ENCODE data around the gene RBPMS2. TPM values are rescaled to one million over a fixed set of nuclear protein-coding genes. Genes with fewer than 3 reads are reported as not detected.

Gene RBPMS2
- polyA plus RNA-seq, 2 of the 4 experiments (the other 2 are of a cell fraction) = 3.0 to 8.7 TPM

DNA sequence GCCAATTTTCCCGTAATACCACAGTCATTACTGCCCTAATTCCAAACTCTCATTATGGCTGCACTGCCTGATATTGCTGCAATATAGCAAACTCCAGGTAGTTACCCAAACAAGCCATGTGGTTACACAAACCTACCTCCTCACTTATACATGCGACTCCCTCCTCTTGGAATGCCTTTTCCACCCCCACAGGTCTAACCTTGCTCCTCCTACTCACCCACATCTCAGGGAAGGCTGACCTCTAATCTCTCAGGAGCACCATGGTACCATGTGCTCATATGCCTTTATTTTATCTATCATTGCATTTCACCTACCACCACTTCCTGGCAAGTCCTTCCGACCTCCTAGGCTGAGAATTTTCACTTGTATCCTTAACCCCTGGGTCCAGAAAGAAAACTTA lies 2.9 kb downstream of the RBPMS2 start:
- Histone ChIP-seq H3K4me3 (no peak overlapping the region), H3K4me1 (peaks cover 11% of the 10 kb centered on the region), H3K4me2 (no peak overlapping the region), H3K27ac (no peak overlapping the region), H3K9me3 (no peaks in the 10 kb centered on the region)
- no peak for DNase-seq (ENCODE audit: low read depth in 1 of 2, low spot score in 1 of 2)
- no peak for FAIRE-seq
- ATAC-seq = no peak
- ChIA-PET CTCF (no interaction called here), POLR2A (no interaction called here)
- TF ChIP-seq HOXA7 (CRISPR knock-in tag; IDR thresholded peaks at IDR 0.05) = no peak
- no peak for TF ChIP-seq KDM5A (IDR thresholded peaks at IDR 0.05)
- no peak for TF ChIP-seq HEYL (CRISPR knock-in tag; IDR thresholded peaks at IDR 0.05)
- no peak for TF ChIP-seq HDAC2 (IDR thresholded peaks at IDR 0.05)
- no peak for TF ChIP-seq GATA3 (IDR thresholded peaks at IDR 0.05; ENCODE audit: borderline replicate concordance)
- no peak for TF ChIP-seq TFCP2L1 (CRISPR knock-in tag; IDR thresholded peaks at IDR 0.05)
- TF ChIP-seq JUN (IDR thresholded peaks at IDR 0.05) = no peak
- TF ChIP-seq HOXB13 (CRISPR knock-in tag; IDR thresholded peaks at IDR 0.05; ENCODE audit: low read depth) = no peak
- no peak for TF ChIP-seq EHMT2 (IDR thresholded peaks at IDR 0.05; ENCODE audit: low read depth)
- TF ChIP-seq BHLHE40 (IDR thresholded peaks at IDR 0.05; ENCODE audit: low read depth, low read length) = no peak
- TF ChIP-seq, protein P1, sequence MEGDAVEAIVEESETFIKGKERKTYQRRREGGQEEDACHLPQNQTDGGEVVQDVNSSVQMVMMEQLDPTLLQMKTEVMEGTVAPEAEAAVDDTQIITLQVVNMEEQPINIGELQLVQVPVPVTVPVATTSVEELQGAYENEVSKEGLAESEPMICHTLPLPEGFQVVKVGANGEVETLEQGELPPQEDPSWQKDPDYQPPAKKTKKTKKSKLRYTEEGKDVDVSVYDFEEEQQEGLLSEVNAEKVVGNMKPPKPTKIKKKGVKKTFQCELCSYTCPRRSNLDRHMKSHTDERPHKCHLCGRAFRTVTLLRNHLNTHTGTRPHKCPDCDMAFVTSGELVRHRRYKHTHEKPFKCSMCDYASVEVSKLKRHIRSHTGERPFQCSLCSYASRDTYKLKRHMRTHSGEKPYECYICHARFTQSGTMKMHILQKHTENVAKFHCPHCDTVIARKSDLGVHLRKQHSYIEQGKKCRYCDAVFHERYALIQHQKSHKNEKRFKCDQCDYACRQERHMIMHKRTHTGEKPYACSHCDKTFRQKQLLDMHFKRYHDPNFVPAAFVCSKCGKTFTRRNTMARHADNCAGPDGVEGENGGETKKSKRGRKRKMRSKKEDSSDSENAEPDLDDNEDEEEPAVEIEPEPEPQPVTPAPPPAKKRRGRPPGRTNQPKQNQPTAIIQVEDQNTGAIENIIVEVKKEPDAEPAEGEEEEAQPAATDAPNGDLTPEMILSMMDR (IDR thresholded peaks at IDR 0.05) = no peak
- TF ChIP-seq RNF2 (IDR thresholded peaks at IDR 0.05; ENCODE audit: borderline replicate concordance, low read depth) = no peak
- 76% methylated on average over 3 of the region's 3 CpGs for WGBS (ENCODE audit: missing lambda C conversion rate)

DNA sequence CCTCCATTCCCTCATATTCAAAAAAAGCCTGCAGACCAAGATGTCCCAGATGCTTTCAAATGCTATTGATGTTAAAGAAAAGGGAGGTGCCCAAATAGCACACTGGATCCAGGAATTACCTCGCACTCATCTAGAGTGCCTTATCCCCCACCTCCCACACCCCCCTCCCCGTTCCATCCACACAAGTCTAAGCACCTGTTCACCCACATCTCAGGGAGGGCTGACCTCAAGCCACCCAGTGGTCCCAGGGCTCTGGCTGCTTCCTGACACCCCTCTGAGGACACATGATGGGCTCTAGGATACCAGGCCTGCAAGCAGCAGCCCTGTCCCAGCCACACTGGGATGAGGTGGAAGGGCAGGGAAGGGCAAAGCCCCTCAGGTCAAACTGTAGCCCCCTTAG lies 4.8 kb downstream of the RBPMS2 start:
- Histone ChIP-seq H3K4me1 (0 out of 3 replicates have a peak, but pooled peaks cover 4% of the 10 kb centered on the region), H3K4me3 (no peak overlapping the region), H3K9me3 (no peaks in the 10 kb centered on the region), H3K4me2 (no peak overlapping the region), H3K27ac (no peak overlapping the region)
- FAIRE-seq (no peak), DNase-seq (ENCODE audit: low read depth in 1 of 2, low spot score in 1 of 2) (no peak), ATAC-seq (no peak)
- POLR2A ChIA-PET = no interaction called here
- CTCF ChIA-PET = interaction anchor here (2.0 kb wide), 1 partner anchor 40 kb away, joined by 5 read pairs; no protein-coding TSS in a partner anchor
- WGBS (ENCODE audit: missing lambda C conversion rate) = 81% methylated on average over 2 of the region's 2 CpGs
- TF ChIP-seq ZSCAN20 (CRISPR knock-in tag; IDR thresholded peaks at IDR 0.05) (no peak), PHF8 (IDR thresholded peaks at IDR 0.05; ENCODE audit: borderline replicate concordance, low read depth) (no peak)

DNA sequence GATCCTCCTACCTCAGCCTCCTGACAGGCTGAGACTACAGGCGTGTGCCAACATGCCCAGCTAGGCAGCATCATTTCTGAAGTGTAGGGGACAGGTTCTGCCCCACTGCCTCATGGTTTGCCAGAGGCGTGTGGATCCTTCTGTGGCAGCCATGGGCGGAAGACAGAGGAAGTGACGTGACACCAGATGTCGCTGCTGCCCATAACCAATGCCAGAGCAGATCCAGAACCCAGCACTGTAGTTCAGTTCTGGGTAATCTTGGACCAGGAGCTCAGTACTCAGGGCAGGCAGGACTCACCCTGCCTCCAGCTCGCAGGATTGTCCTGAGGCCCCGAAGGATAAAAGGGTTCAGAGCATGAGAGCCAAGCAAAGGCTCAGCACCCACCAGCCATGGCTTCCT lies 8.2 kb downstream of the RBPMS2 start:
- 96% methylated on average over 7 of the region's 7 CpGs for WGBS (ENCODE audit: missing lambda C conversion rate)
- no peak for TF ChIP-seq KDM1A (IDR thresholded peaks at IDR 0.05; ENCODE audit: low read depth)
- TF ChIP-seq, protein P2, sequence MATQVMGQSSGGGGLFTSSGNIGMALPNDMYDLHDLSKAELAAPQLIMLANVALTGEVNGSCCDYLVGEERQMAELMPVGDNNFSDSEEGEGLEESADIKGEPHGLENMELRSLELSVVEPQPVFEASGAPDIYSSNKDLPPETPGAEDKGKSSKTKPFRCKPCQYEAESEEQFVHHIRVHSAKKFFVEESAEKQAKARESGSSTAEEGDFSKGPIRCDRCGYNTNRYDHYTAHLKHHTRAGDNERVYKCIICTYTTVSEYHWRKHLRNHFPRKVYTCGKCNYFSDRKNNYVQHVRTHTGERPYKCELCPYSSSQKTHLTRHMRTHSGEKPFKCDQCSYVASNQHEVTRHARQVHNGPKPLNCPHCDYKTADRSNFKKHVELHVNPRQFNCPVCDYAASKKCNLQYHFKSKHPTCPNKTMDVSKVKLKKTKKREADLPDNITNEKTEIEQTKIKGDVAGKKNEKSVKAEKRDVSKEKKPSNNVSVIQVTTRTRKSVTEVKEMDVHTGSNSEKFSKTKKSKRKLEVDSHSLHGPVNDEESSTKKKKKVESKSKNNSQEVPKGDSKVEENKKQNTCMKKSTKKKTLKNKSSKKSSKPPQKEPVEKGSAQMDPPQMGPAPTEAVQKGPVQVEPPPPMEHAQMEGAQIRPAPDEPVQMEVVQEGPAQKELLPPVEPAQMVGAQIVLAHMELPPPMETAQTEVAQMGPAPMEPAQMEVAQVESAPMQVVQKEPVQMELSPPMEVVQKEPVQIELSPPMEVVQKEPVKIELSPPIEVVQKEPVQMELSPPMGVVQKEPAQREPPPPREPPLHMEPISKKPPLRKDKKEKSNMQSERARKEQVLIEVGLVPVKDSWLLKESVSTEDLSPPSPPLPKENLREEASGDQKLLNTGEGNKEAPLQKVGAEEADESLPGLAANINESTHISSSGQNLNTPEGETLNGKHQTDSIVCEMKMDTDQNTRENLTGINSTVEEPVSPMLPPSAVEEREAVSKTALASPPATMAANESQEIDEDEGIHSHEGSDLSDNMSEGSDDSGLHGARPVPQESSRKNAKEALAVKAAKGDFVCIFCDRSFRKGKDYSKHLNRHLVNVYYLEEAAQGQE (IDR thresholded peaks at IDR 0.05) = no peak
- no peak for TF ChIP-seq CBX8 (IDR thresholded peaks at IDR 0.05)
- no peak for TF ChIP-seq SREBF2 (IDR thresholded peaks at IDR 0.05)
- no peak for TF ChIP-seq TP53 (CRISPR knock-in tag; IDR thresholded peaks at IDR 0.05)
- TF ChIP-seq, protein P3, sequence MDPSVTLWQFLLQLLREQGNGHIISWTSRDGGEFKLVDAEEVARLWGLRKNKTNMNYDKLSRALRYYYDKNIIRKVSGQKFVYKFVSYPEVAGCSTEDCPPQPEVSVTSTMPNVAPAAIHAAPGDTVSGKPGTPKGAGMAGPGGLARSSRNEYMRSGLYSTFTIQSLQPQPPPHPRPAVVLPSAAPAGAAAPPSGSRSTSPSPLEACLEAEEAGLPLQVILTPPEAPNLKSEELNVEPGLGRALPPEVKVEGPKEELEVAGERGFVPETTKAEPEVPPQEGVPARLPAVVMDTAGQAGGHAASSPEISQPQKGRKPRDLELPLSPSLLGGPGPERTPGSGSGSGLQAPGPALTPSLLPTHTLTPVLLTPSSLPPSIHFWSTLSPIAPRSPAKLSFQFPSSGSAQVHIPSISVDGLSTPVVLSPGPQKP (IDR thresholded peaks at IDR 0.05; ENCODE audit: low read depth, low read length) = no peak
- H3K4me1 ChIP-seq = no peaks in the 10 kb centered on the region
- FAIRE-seq = no peak
- no peak for DNase-seq (ENCODE audit: low read depth in 1 of 2, low spot score in 1 of 2)
- no peak overlapping the region for H3K4me2 ChIP-seq
- ATAC-seq = peak; percentile 10 to 47; a peak in 4 of 6 replicates
- POLR2A ChIA-PET = no interaction called here
- H3K27ac ChIP-seq = peak overlapping the region in 1 of 2 experiments; percentile 40; a peak in 3 of 6 replicates
- H3K4me3 ChIP-seq = no peak overlapping the region
- no peaks in the 10 kb centered on the region for H3K9me3 ChIP-seq
- CTCF ChIA-PET = interaction anchor here (0.6 to 1.8 kb wide), 5 partner anchors 35 to 43 kb away, joined by 3 to 6 read pairs (median 6); no protein-coding TSS in a partner anchor
